Measurements from ENCODE around the gene CPNE8.

Gene CPNE8

GRCh38 chr12:38887770-38888169 lies 17.6 kb downstream of the CPNE8 start:
- Histone ChIP-seq H2AFZ (ENCODE audit: low read length) (no peak overlapping the region), H3K79me2 (ENCODE audit: low read length) (peaks cover 34% of the 10 kb centered on the region), H3K4me1 (ENCODE audit: low read length) (no peaks in the 10 kb centered on the region), H3F3A (ENCODE audit: insufficient read depth, low read length) (no peaks in the 10 kb centered on the region), H3K27ac (ENCODE audit: low read length) (no peak overlapping the region), H3K27me3 (replicated peaks; ENCODE audit: insufficient read depth, low read length) (no peaks in the 10 kb centered on the region), H3K9ac (ENCODE audit: low read length) (no peak overlapping the region), H3K4me3 (ENCODE audit: low read length) (no peak overlapping the region), H3K9me2 (replicated peaks; ENCODE audit: insufficient read depth, low read length) (no peaks in the 10 kb centered on the region), H3K9me3 (replicated peaks; ENCODE audit: insufficient read depth, low read length) (no peaks in the 10 kb centered on the region), H4K20me1 (ENCODE audit: insufficient read depth, low read length) (no peaks in the 10 kb centered on the region), H3K4me2 (ENCODE audit: low read depth, low read length) (no peak overlapping the region), H3K36me3 (replicated peaks; ENCODE audit: insufficient read depth, low read length) (no peaks in the 10 kb centered on the region)
- DNase-seq, result no peak
- TF ChIP-seq, protein P1, sequence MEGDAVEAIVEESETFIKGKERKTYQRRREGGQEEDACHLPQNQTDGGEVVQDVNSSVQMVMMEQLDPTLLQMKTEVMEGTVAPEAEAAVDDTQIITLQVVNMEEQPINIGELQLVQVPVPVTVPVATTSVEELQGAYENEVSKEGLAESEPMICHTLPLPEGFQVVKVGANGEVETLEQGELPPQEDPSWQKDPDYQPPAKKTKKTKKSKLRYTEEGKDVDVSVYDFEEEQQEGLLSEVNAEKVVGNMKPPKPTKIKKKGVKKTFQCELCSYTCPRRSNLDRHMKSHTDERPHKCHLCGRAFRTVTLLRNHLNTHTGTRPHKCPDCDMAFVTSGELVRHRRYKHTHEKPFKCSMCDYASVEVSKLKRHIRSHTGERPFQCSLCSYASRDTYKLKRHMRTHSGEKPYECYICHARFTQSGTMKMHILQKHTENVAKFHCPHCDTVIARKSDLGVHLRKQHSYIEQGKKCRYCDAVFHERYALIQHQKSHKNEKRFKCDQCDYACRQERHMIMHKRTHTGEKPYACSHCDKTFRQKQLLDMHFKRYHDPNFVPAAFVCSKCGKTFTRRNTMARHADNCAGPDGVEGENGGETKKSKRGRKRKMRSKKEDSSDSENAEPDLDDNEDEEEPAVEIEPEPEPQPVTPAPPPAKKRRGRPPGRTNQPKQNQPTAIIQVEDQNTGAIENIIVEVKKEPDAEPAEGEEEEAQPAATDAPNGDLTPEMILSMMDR (IDR thresholded peaks at IDR 0.05; ENCODE audit: low read length), result no peak
- TF ChIP-seq EZH2 (optimal IDR thresholded peaks at IDR 0.05; ENCODE audit: low read depth, low read length) (no peak), EZH2phosphoT487 (IDR thresholded peaks at IDR 0.05; ENCODE audit: low read length) (no peak)

DNA sequence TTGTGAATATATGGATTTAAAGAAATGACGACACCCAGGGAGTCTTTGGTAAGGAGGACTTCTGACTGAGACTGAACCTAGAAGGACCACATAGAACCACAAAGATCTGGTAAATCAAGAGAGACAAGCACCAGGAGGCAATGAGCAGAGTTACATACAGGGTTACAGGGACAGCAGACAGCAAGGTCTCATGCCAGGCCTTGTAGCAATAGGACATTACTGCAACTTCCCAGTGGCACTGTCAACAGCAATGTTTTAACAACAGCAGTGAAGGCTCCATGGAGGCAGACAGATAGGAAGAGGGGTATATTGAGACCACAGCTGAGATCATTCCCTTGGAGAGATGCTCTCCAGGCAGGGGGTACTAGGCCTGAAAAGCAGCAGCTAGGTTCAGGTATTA lies 18.5 kb downstream of the CPNE8 start:
- Histone ChIP-seq H3K9me2 (replicated peaks; ENCODE audit: insufficient read depth, low read length) (no peaks in the 10 kb centered on the region), H3K27ac (ENCODE audit: low read length) (no peak overlapping the region), H3F3A (ENCODE audit: insufficient read depth, low read length) (no peaks in the 10 kb centered on the region), H3K4me2 (ENCODE audit: low read depth, low read length) (no peak overlapping the region), H3K27me3 (replicated peaks; ENCODE audit: insufficient read depth, low read length) (no peaks in the 10 kb centered on the region), H3K9me3 (replicated peaks; ENCODE audit: insufficient read depth, low read length) (no peaks in the 10 kb centered on the region), H3K9ac (ENCODE audit: low read length) (no peak overlapping the region), H3K36me3 (replicated peaks; ENCODE audit: insufficient read depth, low read length) (no peaks in the 10 kb centered on the region), H3K4me3 (ENCODE audit: low read length) (no peak overlapping the region), H3K4me1 (ENCODE audit: low read length) (no peaks in the 10 kb centered on the region), H4K20me1 (ENCODE audit: insufficient read depth, low read length) (no peaks in the 10 kb centered on the region), H2AFZ (ENCODE audit: low read length) (no peak overlapping the region), H3K79me2 (ENCODE audit: low read length) (peaks cover 30% of the 10 kb centered on the region)
- TF ChIP-seq EZH2phosphoT487 (IDR thresholded peaks at IDR 0.05; ENCODE audit: low read length) (no peak), EZH2 (optimal IDR thresholded peaks at IDR 0.05; ENCODE audit: low read depth, low read length) (no peak)
- TF ChIP-seq, protein P1 (IDR thresholded peaks at IDR 0.05; ENCODE audit: low read length), result no peak
- DNase-seq, result no peak

GRCh38 chr12:38886064-38886463 lies 19.3 kb downstream of the CPNE8 start:
- H3F3A ChIP-seq (ENCODE audit: insufficient read depth, low read length), result no peaks in the 10 kb centered on the region
- no peaks in the 10 kb centered on the region for H3K4me1 ChIP-seq (ENCODE audit: low read length)
- H3K36me3 ChIP-seq (replicated peaks; ENCODE audit: insufficient read depth, low read length), result no peaks in the 10 kb centered on the region
- H2AFZ ChIP-seq (ENCODE audit: low read length), result no peak overlapping the region
- H4K20me1 ChIP-seq (ENCODE audit: insufficient read depth, low read length), result no peaks in the 10 kb centered on the region
- no peak for TF ChIP-seq EZH2 (optimal IDR thresholded peaks at IDR 0.05; ENCODE audit: low read depth, low read length)
- TF ChIP-seq EZH2phosphoT487 (IDR thresholded peaks at IDR 0.05; ENCODE audit: low read length), result no peak
- TF ChIP-seq, protein P1 (IDR thresholded peaks at IDR 0.05; ENCODE audit: low read length), result no peak
- no peak for DNase-seq
- no peak overlapping the region for H3K4me2 ChIP-seq (ENCODE audit: low read depth, low read length)
- H3K9ac ChIP-seq (ENCODE audit: low read length), result no peak overlapping the region
- no peaks in the 10 kb centered on the region for H3K27me3 ChIP-seq (replicated peaks; ENCODE audit: insufficient read depth, low read length)
- no peaks in the 10 kb centered on the region for H3K9me2 ChIP-seq (replicated peaks; ENCODE audit: insufficient read depth, low read length)
- no peak overlapping the region for H3K4me3 ChIP-seq (ENCODE audit: low read length)
- H3K27ac ChIP-seq (ENCODE audit: low read length), result no peak overlapping the region
- peaks cover 29% of the 10 kb centered on the region for H3K79me2 ChIP-seq (ENCODE audit: low read length)
- no peaks in the 10 kb centered on the region for H3K9me3 ChIP-seq (replicated peaks; ENCODE audit: insufficient read depth, low read length)
